Neural cell (in vitro differentiated cells): ENCODE data around the gene DFFA.

ENCODE experiments used
- CTCF ChIP-seq: fragments of 450-650 bp; IDR thresholded peaks from 2 replicates; pipeline ENCODE4 v1.5.1; 2014; ENCODE audit warnings: antibody characterized with exemption, mild to moderate bottlenecking, moderate library complexity; ENCODE audit not compliant: poor library complexity, severe bottlenecking
- EP300 ChIP-seq: fragments of 450-650 bp; conservative IDR thresholded peaks from 2 replicates; pipeline ENCODE4 v1.6.1; 2014; ENCODE audit warnings: antibody characterized with exemption, mild to moderate bottlenecking, moderate library complexity; ENCODE audit not compliant: poor library complexity, severe bottlenecking
- EZH2 ChIP-seq: fragments of 200-600, 300-800 bp; shearing (Covaris generic), sonication (generic); IDR thresholded peaks from 2 replicates; pipeline ENCODE4 v1.6.1; 2014; ENCODE audit warnings: antibody characterized with exemption, low read length, borderline replicate concordance, mild to moderate bottlenecking; ENCODE audit not compliant: insufficient read depth, poor library complexity, severe bottlenecking
- POLR2AphosphoS5 ChIP-seq: IDR thresholded peaks from 2 replicates; pipeline ENCODE4 v1.6.1; 2012
- RAD21 ChIP-seq: fragments of 450-650 bp; conservative IDR thresholded peaks from 2 replicates; pipeline ENCODE4 v1.6.1; 2014; ENCODE audit warnings: antibody characterized with exemption, mild to moderate bottlenecking, moderate library complexity
- SMC3 ChIP-seq: fragments of 450-650 bp; conservative IDR thresholded peaks from 2 replicates; pipeline ENCODE4 v1.6.1; 2014; ENCODE audit warnings: antibody characterized with exemption, mild to moderate bottlenecking, moderate library complexity; ENCODE audit not compliant: poor library complexity

- TF ChIP-seq CTCF, result no peak
- TF ChIP-seq POLR2AphosphoS5, result no peak
- TF ChIP-seq SMC3, result no peak
- no peak for TF ChIP-seq EP300
- TF ChIP-seq EZH2, result no peak
- TF ChIP-seq RAD21, result no peak
Measured at GRCh38 chr1:10490286-10490970, 18.1 kb upstream of the DFFA start.
